ENCODE data around the gene UBE3C.
A peak's percentile ranks its signal among the peaks of the same experiment; 100 is the strongest.

UBE3C gene

GRCh38 chr7:157318015-157318706, 179.4 kb downstream of the UBE3C start:
- Histone ChIP-seq H3K36me3 (no peaks in the 10 kb centered on the region), H3K4me3 (0 out of 20 replicates have a peak overlapping the region, but pooled peaks of 1 of the 10 experiments have one; percentile 22), H3K9me3 (replicated peaks in 1 of 11) (no peaks in the 10 kb centered on the region), H3K4me1 (peaks cover 35 to 58% (median 45%) of the 10 kb centered on the region in 10 experiments), H4K20me1 (no peaks in the 10 kb centered on the region), H3K27me3 (no peaks in the 10 kb centered on the region), H3K4me2 (peak overlapping the region; percentile 26 to 94 (median 70)), H3K9ac (peak overlapping the region in 10 of 11 experiments; percentile 19 to 75 (median 56); a peak in 16 of 22 replicates), H3K27ac (peak overlapping the region; percentile 2 to 83 (median 63); a peak in 19 of 22 replicates)
- no peak for TF ChIP-seq Cebpa-rat (IDR thresholded peaks at IDR 0.05)

Data from BLaER1 treated with 17β-estradiol and CSF1 and Interleukin-3, amounts not matched to agents 10 nM and 100 nM (cell line).